Measurements from ENCODE around the gene PPP3CA.
A peak's percentile ranks its signal among the peaks of the same experiment; 100 is the strongest.

Gene PPP3CA

GRCh38 chr4:101347267-101347556 lies at the start of gene PPP3CA:
TSS of gene PPP3CA (minus strand) at chr4:101347526.
- no peak for DNase-seq

GRCh38 chr4:101393256-101393655 lies 45.9 kb upstream of the PPP3CA start:
- peak in 1 of 58 donors; percentile 0 for DNase-seq

GRCh38 chr4:101370663-101371210 lies 23.4 kb upstream of the PPP3CA start:
- no peak for DNase-seq

GRCh38 chr4:101367201-101367600 lies 19.9 kb upstream of the PPP3CA start:
- DNase-seq: no peak

- DNase-seq: no peak
Observed at GRCh38 chr4:101366331-101366730, 19.0 kb upstream of the PPP3CA start.

GRCh38 chr4:101357751-101358150 lies 10.4 kb upstream of the PPP3CA start:
- no peak for DNase-seq

- no peak for DNase-seq
Observed at GRCh38 chr4:101356928-101357327, 9.6 kb upstream of the PPP3CA start.

- no peak for DNase-seq
Observed at GRCh38 chr4:101355767-101356702, 8.7 kb upstream of the PPP3CA start.

GRCh38 chr4:101355246-101355645 lies 7.9 kb upstream of the PPP3CA start:
- DNase-seq: no peak

- no peak for DNase-seq
Observed at GRCh38 chr4:101349801-101350064, 2.4 kb upstream of the PPP3CA start.

GRCh38 chr4:101348995-101349800 lies 1.9 kb upstream of the PPP3CA start:
- DNase-seq: peak in 29 of 58 donors; percentile 0 to 33 (median 4)

GRCh38 chr4:101348367-101348827 lies 1.1 kb upstream of the PPP3CA start:
- peak in 22 of 58 donors; percentile 18 to 76 (median 45) for DNase-seq

- DNase-seq: peak; percentile 88 to 100 (median 99)
Observed at GRCh38 chr4:101347557-101348366, 436 bp upstream of the PPP3CA start.

- DNase-seq: peak in 52 of 58 donors; percentile 6 to 87 (median 68)
Observed at GRCh38 chr4:101346351-101347266, 717 bp downstream of the PPP3CA start.

- DNase-seq: peak in 55 of 58 donors; percentile 6 to 77 (median 50)
Observed at GRCh38 chr4:101345596-101346350, 1.6 kb downstream of the PPP3CA start.

GRCh38 chr4:101345271-101345595 lies 2.1 kb downstream of the PPP3CA start:
- DNase-seq: peak in 14 of 58 donors; percentile 10 to 61 (median 42)

GRCh38 chr4:101339332-101339731 lies 8.0 kb downstream of the PPP3CA start:
- DNase-seq: no peak

- DNase-seq: peak in 2 of 58 donors; percentile 8 to 10
Observed at GRCh38 chr4:101337688-101338087, 9.6 kb downstream of the PPP3CA start.

- DNase-seq: no peak
Observed at GRCh38 chr4:101334963-101335572, 12.3 kb downstream of the PPP3CA start.
